ENCODE results near the gene GIT2. TPM values are rescaled to one million over a fixed set of nuclear protein-coding genes. Genes with fewer than 3 reads are reported as not detected.

Gene GIT2
- total RNA-seq, 2 donors from 2014 or later: 27.0 to 27.9 TPM

DNA sequence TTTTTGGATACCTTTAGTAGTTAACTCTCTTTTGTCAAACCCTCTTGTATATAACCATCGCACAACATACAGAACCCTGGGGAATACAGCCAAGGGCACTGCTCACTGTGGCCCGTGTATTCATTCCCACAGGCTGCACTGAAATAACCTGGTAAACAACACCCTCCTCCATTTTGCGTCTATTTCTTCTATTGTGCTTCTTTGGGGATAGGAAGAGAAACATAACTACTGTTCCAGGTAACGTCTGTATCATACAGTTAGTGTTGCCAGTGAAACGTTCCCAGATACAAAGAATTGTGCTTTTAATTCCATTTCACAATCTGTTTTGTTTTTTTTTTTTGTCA is 42.5 kb upstream of the GIT2 start:
- peak overlapping the region; percentile 72 for H3K27ac Mint-ChIP-seq
- no peaks in the 10 kb centered on the region for H3K27me3 Mint-ChIP-seq (ENCODE audit: insufficient read depth)
- Histone ChIP-seq H3K36me3 (ENCODE audit: control insufficient read depth, insufficient read depth, low read length) (peaks cover 65% of the 10 kb centered on the region), H3K4me3 (ENCODE audit: low read length) (no peak overlapping the region), H3K27ac (ENCODE audit: low read depth, low read length) (no peak overlapping the region), H3K9ac (ENCODE audit: extremely low read depth, low read length, poor library complexity, severe bottlenecking) (no peak overlapping the region), H3K27me3 (ENCODE audit: control insufficient read depth, insufficient read depth, low read length, poor library complexity, severe bottlenecking) (no peaks in the 10 kb centered on the region), H3K9me3 (ENCODE audit: control insufficient read depth, low read length) (no peaks in the 10 kb centered on the region), H3K4me1 (ENCODE audit: control insufficient read depth, insufficient read depth, low read length) (peaks cover 3% of the 10 kb centered on the region)
- 92 to 100% methylated on average over 1 to 5 of the region's 5 CpGs for WGBS, 2 experiments (ENCODE audit: insufficient coverage in 1 of 2, insufficient read length in 1 of 2)
- no peaks in the 10 kb centered on the region for H3K9me3 Mint-ChIP-seq
- TF ChIP-seq, protein P1, sequence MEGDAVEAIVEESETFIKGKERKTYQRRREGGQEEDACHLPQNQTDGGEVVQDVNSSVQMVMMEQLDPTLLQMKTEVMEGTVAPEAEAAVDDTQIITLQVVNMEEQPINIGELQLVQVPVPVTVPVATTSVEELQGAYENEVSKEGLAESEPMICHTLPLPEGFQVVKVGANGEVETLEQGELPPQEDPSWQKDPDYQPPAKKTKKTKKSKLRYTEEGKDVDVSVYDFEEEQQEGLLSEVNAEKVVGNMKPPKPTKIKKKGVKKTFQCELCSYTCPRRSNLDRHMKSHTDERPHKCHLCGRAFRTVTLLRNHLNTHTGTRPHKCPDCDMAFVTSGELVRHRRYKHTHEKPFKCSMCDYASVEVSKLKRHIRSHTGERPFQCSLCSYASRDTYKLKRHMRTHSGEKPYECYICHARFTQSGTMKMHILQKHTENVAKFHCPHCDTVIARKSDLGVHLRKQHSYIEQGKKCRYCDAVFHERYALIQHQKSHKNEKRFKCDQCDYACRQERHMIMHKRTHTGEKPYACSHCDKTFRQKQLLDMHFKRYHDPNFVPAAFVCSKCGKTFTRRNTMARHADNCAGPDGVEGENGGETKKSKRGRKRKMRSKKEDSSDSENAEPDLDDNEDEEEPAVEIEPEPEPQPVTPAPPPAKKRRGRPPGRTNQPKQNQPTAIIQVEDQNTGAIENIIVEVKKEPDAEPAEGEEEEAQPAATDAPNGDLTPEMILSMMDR (conservative IDR thresholded peaks at IDR 0.05): no peak
- DNase-seq: no peak
- H3K4me1 Mint-ChIP-seq: peaks cover 12% of the 10 kb centered on the region
- no peak overlapping the region for H3K4me3 Mint-ChIP-seq
- peaks cover 60% of the 10 kb centered on the region for H3K36me3 Mint-ChIP-seq (ENCODE audit: low read depth)

DNA sequence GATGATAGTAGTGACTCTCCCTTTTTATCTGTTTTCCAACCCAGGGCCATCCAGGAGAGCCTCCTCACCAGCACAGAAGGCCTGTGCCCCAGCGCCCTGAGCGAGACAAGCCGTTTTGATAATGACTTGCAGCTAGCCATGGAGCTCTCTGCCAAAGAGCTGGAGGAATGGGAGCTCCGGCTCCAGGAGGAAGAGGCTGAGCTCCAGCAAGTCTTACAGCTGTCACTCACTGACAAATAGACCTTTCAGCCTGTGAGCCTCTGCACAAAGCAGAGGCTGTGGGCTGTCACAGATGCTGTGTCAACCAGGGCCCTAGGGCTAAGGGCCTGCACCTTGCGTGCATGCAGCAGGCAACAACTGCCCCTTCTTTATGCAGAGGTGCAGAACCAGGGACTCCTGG is 41.1 kb upstream of the GIT2 start:
- no peaks in the 10 kb centered on the region for H3K9me3 Mint-ChIP-seq
- no peak for DNase-seq
- 93 to 94% methylated on average over 5 of the region's 5 CpGs for WGBS, 2 experiments (ENCODE audit: insufficient coverage in 1 of 2, insufficient read length in 1 of 2)
- H3K9ac ChIP-seq (ENCODE audit: extremely low read depth, low read length, poor library complexity, severe bottlenecking): no peak overlapping the region
- peaks cover 3% of the 10 kb centered on the region for H3K4me1 ChIP-seq (ENCODE audit: control insufficient read depth, insufficient read depth, low read length)
- H3K4me3 Mint-ChIP-seq: no peak overlapping the region
- no peaks in the 10 kb centered on the region for H3K9me3 ChIP-seq (ENCODE audit: control insufficient read depth, low read length)
- no peak overlapping the region for H3K27ac Mint-ChIP-seq
- no peak overlapping the region for H3K27ac ChIP-seq (ENCODE audit: low read depth, low read length)
- peaks cover 72% of the 10 kb centered on the region for H3K36me3 ChIP-seq (ENCODE audit: control insufficient read depth, insufficient read depth, low read length)
- H3K4me3 ChIP-seq (ENCODE audit: low read length): no peak overlapping the region
- peaks cover 8% of the 10 kb centered on the region for H3K4me1 Mint-ChIP-seq
- no peaks in the 10 kb centered on the region for H3K27me3 Mint-ChIP-seq (ENCODE audit: insufficient read depth)
- H3K27me3 ChIP-seq (ENCODE audit: control insufficient read depth, insufficient read depth, low read length, poor library complexity, severe bottlenecking): no peaks in the 10 kb centered on the region
- TF ChIP-seq, protein P1 (conservative IDR thresholded peaks at IDR 0.05): no peak
- H3K36me3 Mint-ChIP-seq (ENCODE audit: low read depth): peaks cover 62% of the 10 kb centered on the region

DNA sequence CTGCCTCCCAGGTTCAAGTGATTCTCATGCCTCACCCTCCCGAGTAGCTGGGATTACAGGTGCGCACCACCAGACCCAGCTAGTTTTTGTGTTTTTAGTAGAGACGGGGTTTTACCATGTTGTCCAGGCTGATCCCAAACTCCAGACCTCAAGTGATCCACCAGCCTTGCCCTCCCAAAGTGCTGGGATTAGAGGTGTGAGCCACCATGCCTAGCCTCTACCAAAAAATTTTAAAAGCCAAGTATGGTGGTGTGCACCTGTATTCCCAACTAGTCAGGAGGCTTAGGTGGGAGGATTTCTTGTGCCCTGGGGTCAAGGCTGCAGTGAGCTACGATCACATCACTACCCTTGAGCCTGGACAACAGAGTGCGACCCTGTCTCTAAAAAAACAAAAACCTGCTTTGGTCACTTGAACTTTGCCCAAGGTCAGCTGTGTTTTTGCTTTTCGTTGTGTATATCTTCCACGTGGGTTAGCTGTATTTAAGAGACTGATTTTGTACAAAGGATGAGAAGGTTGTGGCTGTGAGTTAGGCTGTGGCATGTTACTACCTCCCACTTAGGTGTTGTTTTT is 39.5 kb upstream of the GIT2 start:
- H3K27me3 ChIP-seq (ENCODE audit: control insufficient read depth, insufficient read depth, low read length, poor library complexity, severe bottlenecking): no peaks in the 10 kb centered on the region
- H3K36me3 ChIP-seq (ENCODE audit: control insufficient read depth, insufficient read depth, low read length): peaks cover 73% of the 10 kb centered on the region
- Mint-ChIP-seq H3K4me3 (no peak overlapping the region), H3K27ac (no peak overlapping the region), H3K27me3 (ENCODE audit: insufficient read depth) (no peaks in the 10 kb centered on the region), H3K36me3 (ENCODE audit: low read depth) (peaks cover 60% of the 10 kb centered on the region), H3K9me3 (no peaks in the 10 kb centered on the region), H3K4me1 (peaks cover 8% of the 10 kb centered on the region)
- no peaks in the 10 kb centered on the region for H3K9me3 ChIP-seq (ENCODE audit: control insufficient read depth, low read length)
- H3K4me3 ChIP-seq (ENCODE audit: low read length): no peak overlapping the region
- no peak overlapping the region for H3K9ac ChIP-seq (ENCODE audit: extremely low read depth, low read length, poor library complexity, severe bottlenecking)
- H3K4me1 ChIP-seq (ENCODE audit: control insufficient read depth, insufficient read depth, low read length): peaks cover 3% of the 10 kb centered on the region
- no peak for DNase-seq
- 85 to 95% methylated on average over 5 to 7 of the region's 7 CpGs for WGBS, 2 experiments (ENCODE audit: insufficient coverage in 1 of 2, insufficient read length in 1 of 2)
- H3K27ac ChIP-seq (ENCODE audit: low read depth, low read length): no peak overlapping the region
- TF ChIP-seq, protein P1 (conservative IDR thresholded peaks at IDR 0.05): no peak

Measured in endodermal cell (in vitro differentiated cells).